Heart left ventricle (tissue), 16 donors: Measurements from ENCODE around the gene ZYG11B. TPM values are rescaled to one million over a fixed set of nuclear protein-coding genes. Genes with fewer than 3 reads are reported as not detected.
"Not testable (repeated sequence)": the region's sequence is repeated elsewhere in the genome, so short reads cannot be mapped to it uniquely, and the experiment has no call there.

Experiments used
- ATAC-seq, 4 donors: fragments of 200-7000 bp; cut with Tn5 transposase; one replicate each; pipeline ENCODE4 v1.9.1; 2020 to 2022; ENCODE audit warnings: moderate library complexity in 4 of 4, mild to moderate bottlenecking in 3 of 4, moderate number of reproducible peaks in 1 of 4
- DNase-seq, 5 donors: peaks; one replicate each; pipeline ENCODE4 v3.0.0-alpha.2; 2020
- H3K27ac ChIP-seq, 12 donors: fragments of 200-600 bp; sonication (generic) in 4 of 12; one replicate each; pipeline versions ENCODE4 v1.5.0 to v1.8.0; 2016 to 2022; ENCODE audit warnings: mild to moderate bottlenecking in 2 of 12
- H3K27me3 ChIP-seq, 9 donors: fragments of 200-600 bp; sonication (generic) in 2 of 9; one replicate each; pipeline versions ENCODE4 v1.5.1 to v1.8.0; 2016 to 2022; ENCODE audit warnings: mild to moderate bottlenecking in 3 of 9
- H3K36me3 ChIP-seq, 9 donors: fragments of 200-600 bp; sonication (generic) in 2 of 9; one replicate each; pipeline versions ENCODE4 v1.5.0 to v1.8.0; 2018 to 2022; ENCODE audit warnings: mild to moderate bottlenecking in 2 of 9
- H3K4me1 ChIP-seq, 12 donors: fragments of 200-600 bp; sonication (generic) in 4 of 12; one replicate each; pipeline versions ENCODE4 v1.5.0 to v1.8.0; 2016 to 2022; ENCODE audit warnings: mild to moderate bottlenecking in 3 of 12
- H3K4me3 ChIP-seq, 12 donors: fragments of 200-600 bp; sonication (generic) in 4 of 12; one replicate each; pipeline versions ENCODE4 v1.5.0 to v1.8.0; 2017 to 2022; ENCODE audit warnings: mild to moderate bottlenecking in 9 of 12, moderate library complexity in 4 of 12
- H3K9me3 ChIP-seq, 12 donors: fragments of 200-600 bp; sonication (generic) in 4 of 12; one replicate each; pipeline versions ENCODE4 v1.5.0 to v1.8.0; 2016 to 2022; ENCODE audit warnings: mild to moderate bottlenecking in 1 of 12
- CTCF ChIP-seq, 12 donors: fragments of 200-600 bp; sonication (generic) in 4 of 12; IDR thresholded peaks; one replicate each; pipeline versions ENCODE4 v1.5.0 to v1.8.0; 2018 to 2022; ENCODE audit warnings: antibody characterized with exemption in 12 of 12, mild to moderate bottlenecking in 5 of 12
- POLR2A ChIP-seq, 2 donors: fragments of 450-650 bp; IDR thresholded peaks; one replicate each; pipeline ENCODE4 v1.6.1; 2017; ENCODE audit warnings: antibody characterized with exemption in 2 of 2, mild to moderate bottlenecking in 2 of 2, moderate library complexity in 2 of 2
- WGBS, 4 donors: extraction: QIAGEN DNeasy Blood & Tissue Kit in 2 of 4; methylation state at CpG; one replicate each; pipeline versions ENCODE4 v1.1.5 to v1.1.7; 2013 to 2018; 5-methylcytosine and 5-hydroxymethylcytosine counted together
- intact Hi-C, 10 donors: fragments of 100-400 bp; cut with DNase I; formaldehyde crosslinking; loops; one replicate each; pipeline versions ENCODE4 v1.11.1 to v1.14.2; 2022
- polyA plus RNA-seq, 2 donors: library from polyadenylated mRNA; stranded (reverse); fragments of 200-250 nt; gene quantifications; one replicate each; pipeline ENCODE4 v1.2.3, GENCODE V29; 2013
- total RNA-seq, 9 donors: library from RNA; depleted of rRNA in 2 of 9; stranded (reverse); fragments of >200 nt in 2 of 9; fragmentation: NEBNext Ultra II Directional in 3 of 9; extraction: Animal tissue kit (Norgen Biotek cat#: 25700) in 3 of 9; gene quantifications; one replicate each; pipeline versions ENCODE4 v1.1.0 to v1.2.4, GENCODE V29; 2016 to 2023
- donor health status: ischemic (EF 13 %, LVEDD 7.1; RV severe dilation, severe dysfunction).
- donor health status: healthy with polysubstance abuse.
- donor health status: DM: no; HTN: yes; CAD: no.
- donor health status: DM: no; HTN: no; CAD: no.
- donor health status: ischemic (EF 25% LVEDD 6.9; RV normal size, moderate dysfunction).
- donor health status: ischemic (EF 25% LVEDD 5.7; RV mildly dilated, moderate dysfunction).
- donor health status: healthy.
- donor health status: DM: yes; HTN: yes; CAD: no.
- donor health status: ischemic (EF 35%, LVEDD 5.7; RV mildly dilated, moderate dysfunction).
- donor health status: nonischemic (EF 11% LVEDD 7.7; RV severe dilation, severe dysfunction).
- donor health status: DM: yes; HTN: yes; CAD: no.
- donor health status: PGD.
- donor health status: ischemic (EF 29% LVEDD 5.4; RV normal size, mild dysfunction).
- donor health status: nonischemic (EF 23%, LVEDD 6.1; RV moderate dilation, normal function).

ZYG11B gene
- total and polyA plus RNA-seq, 11 donors, result 16.6 to 85.4 (median 62.6) TPM

- 26 to 40% (median 35%) methylated on average over 1 of the region's 1 CpG for WGBS, 4 donors
- intact Hi-C loops, result no loop called here
- H3K4me1 ChIP-seq, result peaks cover 0 to 5% (median 0%) of the 10 kb centered on the region in 12 donors
- ATAC-seq, result no peak
- DNase-seq, result no peak
- H3K27ac ChIP-seq, result no peak overlapping the region
- no peak for TF ChIP-seq POLR2A (IDR thresholded peaks at IDR 0.05)
- no peak for TF ChIP-seq CTCF (IDR thresholded peaks at IDR 0.05)
- H3K27me3 ChIP-seq, result no peaks in the 10 kb centered on the region
- no peak overlapping the region for H3K4me3 ChIP-seq
- H3K9me3 ChIP-seq, result no peaks in the 10 kb centered on the region
- peaks cover 0 to 92% (median 63%) of the 10 kb centered on the region in 9 donors for H3K36me3 ChIP-seq
Measured at GRCh38 chr1:52792036-52792435, 65.8 kb downstream of the ZYG11B start.

GRCh38 chr1:52793717-52794116 lies 67.5 kb downstream of the ZYG11B start:
- DNase-seq, H3K4me3 ChIP-seq, intact Hi-C loops, H3K27ac ChIP-seq, H3K9me3 ChIP-seq, ATAC-seq, H3K4me1 ChIP-seq, H3K27me3 ChIP-seq: not testable (repeated sequence)
- peaks cover 0 to 90% (median 64%) of the 10 kb centered on the region in 9 donors for H3K36me3 ChIP-seq
- 75 to 89% (median 80%) methylated on average over 7 of the region's 7 CpGs for WGBS, 4 donors

DNA sequence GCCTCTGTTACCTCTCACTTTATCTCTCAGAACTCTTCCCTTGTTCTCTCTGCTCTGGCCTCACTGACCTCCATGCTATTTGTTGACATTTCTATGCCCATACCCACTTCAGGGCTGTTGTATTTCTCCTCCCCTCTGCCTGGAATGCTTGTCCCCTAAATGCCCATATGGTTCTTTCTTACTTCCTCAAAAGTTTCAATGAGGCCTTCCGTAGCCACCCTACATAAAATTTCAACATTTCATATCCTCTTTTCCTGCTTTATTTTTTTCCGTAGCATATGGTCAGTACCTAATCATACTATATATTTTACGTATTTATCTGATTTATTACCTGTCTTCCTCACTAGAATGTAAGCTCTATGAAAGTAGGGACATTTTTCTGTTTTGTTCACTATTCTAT lies 69.2 kb downstream of the ZYG11B start:
- H3K9me3 ChIP-seq, result no peaks in the 10 kb centered on the region
- H3K4me3 ChIP-seq, result no peak overlapping the region
- H3K27me3 ChIP-seq, result no peaks in the 10 kb centered on the region
- H3K27ac ChIP-seq, result no peak overlapping the region
- intact Hi-C loops, result no loop called here
- no peak for ATAC-seq
- H3K36me3 ChIP-seq, result peaks cover 0 to 89% (median 61%) of the 10 kb centered on the region in 9 donors
- TF ChIP-seq CTCF (IDR thresholded peaks at IDR 0.05) (no peak), POLR2A (IDR thresholded peaks at IDR 0.05) (no peak)
- WGBS, 4 donors, result 90 to 94% (median 92%) methylated on average over 3 of the region's 3 CpGs
- H3K4me1 ChIP-seq, result peaks cover 0 to 5% (median 0%) of the 10 kb centered on the region in 12 donors
- DNase-seq, result no peak

GRCh38 chr1:52798331-52798730 lies 72.1 kb downstream of the ZYG11B start:
- no peak for DNase-seq
- H3K36me3 ChIP-seq, result peaks cover 0 to 85% (median 55%) of the 10 kb centered on the region in 9 donors
- 94 to 97% (median 96%) methylated on average over 3 of the region's 3 CpGs for WGBS, 4 donors
- no peak for TF ChIP-seq POLR2A (IDR thresholded peaks at IDR 0.05)
- TF ChIP-seq CTCF (IDR thresholded peaks at IDR 0.05), result no peak
- no peak overlapping the region for H3K27ac ChIP-seq
- intact Hi-C loops, result no loop called here
- H3K4me1 ChIP-seq, result peaks cover 0 to 5% (median 0%) of the 10 kb centered on the region in 12 donors
- H3K27me3 ChIP-seq, result no peaks in the 10 kb centered on the region
- no peak overlapping the region for H3K4me3 ChIP-seq
- H3K9me3 ChIP-seq, result no peaks in the 10 kb centered on the region
- ATAC-seq, result no peak

GRCh38 chr1:52801011-52801410 lies 74.8 kb downstream of the ZYG11B start:
- H3K9me3 ChIP-seq, result no peaks in the 10 kb centered on the region
- ATAC-seq (no peak), DNase-seq (no peak)
- intact Hi-C loops, result no loop called here
- no peaks in the 10 kb centered on the region for H3K4me1 ChIP-seq
- H3K4me3 ChIP-seq, result no peak overlapping the region
- TF ChIP-seq POLR2A (IDR thresholded peaks at IDR 0.05), result no peak
- TF ChIP-seq CTCF (IDR thresholded peaks at IDR 0.05), result no peak
- H3K36me3 ChIP-seq, result peaks cover 0 to 82% (median 64%) of the 10 kb centered on the region in 9 donors
- H3K27ac ChIP-seq, result no peak overlapping the region
- no peaks in the 10 kb centered on the region for H3K27me3 ChIP-seq

DNA sequence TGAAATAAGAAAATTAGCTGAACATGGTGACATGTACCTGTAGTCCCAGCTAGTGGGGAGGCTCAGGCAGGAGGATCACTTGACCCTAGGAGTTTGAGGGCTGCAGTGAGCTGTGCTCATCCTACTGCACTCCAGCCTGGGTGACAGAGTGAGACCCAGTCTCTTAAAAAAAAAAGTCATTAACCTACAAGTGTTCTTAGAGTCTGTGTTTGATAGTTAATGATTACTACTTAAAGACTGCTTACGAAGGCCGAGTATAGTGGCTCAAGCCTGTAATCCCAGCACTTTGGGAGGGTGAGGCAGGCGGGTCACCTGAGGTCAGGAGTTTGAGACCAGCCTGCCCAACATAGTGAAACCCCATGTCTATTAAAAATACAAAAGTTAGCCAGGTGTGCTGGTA lies 77.8 kb downstream of the ZYG11B start:
- DNase-seq, H3K27me3 ChIP-seq, H3K27ac ChIP-seq, H3K9me3 ChIP-seq, ATAC-seq, intact Hi-C loops, H3K4me1 ChIP-seq, H3K4me3 ChIP-seq: not testable (repeated sequence)
- WGBS, 4 donors, result 90 to 100% (median 97%) methylated on average over 3 of the region's 3 CpGs
- peaks cover 0 to 88% (median 51%) of the 10 kb centered on the region in 9 donors for H3K36me3 ChIP-seq
